CD4-positive, alpha-beta T cell (primary cell): ENCODE data around the gene RHBDF1. TPM values are rescaled to one million over a fixed set of nuclear protein-coding genes. Genes with fewer than 3 reads are reported as not detected.
A peak's percentile ranks its signal among the peaks of the same experiment; 100 is the strongest.
"Not testable (repeated sequence)": the region's sequence is repeated elsewhere in the genome, so short reads cannot be mapped to it uniquely, and the experiment has no call there.

Experiments
- ATAC-seq: fragments of 200-7000 bp; cut with Tn5 transposase; one replicate; pipeline ENCODE4 v1.10.0; 2022; ENCODE audit warnings: mild to moderate bottlenecking; ENCODE audit not compliant: poor library complexity
- CTCF ChIA-PET: fragments of 350-600 bp; sonication (Branson Sonifier 250); formaldehyde crosslinking; loops from one replicate; lab custom pipeline; 2021; ENCODE audit warnings: antibody characterized with exemption, inconsistent platforms; lab: Charles Lee
- POLR2A ChIA-PET: fragments of 350-600 bp; sonication (Branson Sonifier 250); formaldehyde crosslinking; loops from one replicate; lab custom pipeline; 2021; ENCODE audit warnings: antibody characterized with exemption, inconsistent platforms; lab: Charles Lee
- DNase-seq, 14 experiments: peaks; one replicate each; pipeline ENCODE4 v3.0.0-alpha.2; 2013 to 2020; ENCODE audit warnings: mixed read lengths in 2 of 14
- H3K27ac ChIP-seq, 2 donors: one replicate each; pipeline versions ENCODE4 v1.5.1 to v1.7.0; 2013; ENCODE audit warnings: low read length in 2 of 2, low read depth in 1 of 2, mild to moderate bottlenecking in 1 of 2
- H3K27me3 ChIP-seq, 2 experiments: 1 replicate in 1 of 2; 2 replicates in 1 of 2; pipeline versions ENCODE4 v1.6.1 to v1.7.0; 2013; ENCODE audit warnings: low read length in 2 of 2, control low read depth in 1 of 2, mild to moderate bottlenecking in 1 of 2, moderate library complexity in 1 of 2; ENCODE audit not compliant: insufficient read depth in 2 of 2, control insufficient read depth in 1 of 2
- H3K36me3 ChIP-seq: one replicate; pipeline ENCODE4 v1.6.1; 2013; ENCODE audit warnings: low read length, control low read depth; ENCODE audit not compliant: insufficient read depth
- H3K4me1 ChIP-seq: one replicate; pipeline ENCODE4 v1.6.1; 2013; ENCODE audit warnings: low read length, control low read depth; ENCODE audit not compliant: insufficient read depth
- H3K4me3 ChIP-seq: one replicate; pipeline ENCODE4 v1.5.1; 2013; ENCODE audit warnings: mild to moderate bottlenecking, low read length, moderate library complexity
- H3K9me3 ChIP-seq, 2 experiments: 1 replicate in 1 of 2; 2 replicates in 1 of 2; pipeline versions ENCODE4 v1.6.1 to v1.7.0; 2013; ENCODE audit warnings: low read length in 2 of 2, mild to moderate bottlenecking in 2 of 2, control low read depth in 1 of 2, moderate library complexity in 1 of 2; ENCODE audit not compliant: control insufficient read depth in 1 of 2, insufficient read depth in 1 of 2
- H3K27ac Mint-ChIP-seq: one replicate; pipeline ENCODE4 v1.8.0; 2020; ENCODE audit warnings: mixed read lengths
- H3K27me3 Mint-ChIP-seq: one replicate; pipeline ENCODE4 v1.8.0; 2021; ENCODE audit warnings: mixed read lengths
- H3K36me3 Mint-ChIP-seq: one replicate; pipeline ENCODE4 v1.8.0; 2021; ENCODE audit warnings: low read depth, mixed read lengths
- H3K4me1 Mint-ChIP-seq: one replicate; pipeline ENCODE4 v1.8.0; 2021; ENCODE audit warnings: low read depth, mixed read lengths
- H3K4me3 Mint-ChIP-seq: one replicate; pipeline ENCODE4 v1.8.0; 2020; ENCODE audit warnings: mild to moderate bottlenecking, mixed read lengths
- H3K9me3 Mint-ChIP-seq: one replicate; pipeline ENCODE4 v1.8.0; 2020; ENCODE audit warnings: mixed read lengths
- CTCF ChIP-seq: fragments of 200-600 bp; IDR thresholded peaks from one replicate; pipeline ENCODE4 v1.8.0; 2022; ENCODE audit warnings: antibody characterized with exemption, mild to moderate bottlenecking
- intact Hi-C, 2 experiments: fragments of 100-400 bp; cut with DNase I in 1 of 2; cut with micrococcal nuclease in 1 of 2; formaldehyde crosslinking; loops; one replicate each; pipeline versions ENCODE4 v1.15.1 to v1.9.0; 2023 to 2025; cut with DNase I, micrococcal nuclease
- total RNA-seq, 174 experiments: library from RNA in 2 of 174; stranded (reverse) in 2 of 174; gene quantifications; one replicate each; pipeline ENCODE4 v1.2.3 and lab custom pipeline; 2021 to 2026

RHBDF1 gene
- total RNA-seq, 2 experiments from 2014 or later, result 0.33 to 0.34 TPM

- Mint-ChIP-seq H3K4me1 (peaks cover 38% of the 10 kb centered on the region), H3K9me3 (no peaks in the 10 kb centered on the region), H3K27ac (peak overlapping the region; percentile 70), H3K36me3 (peaks cover 32% of the 10 kb centered on the region), H3K27me3 (no peaks in the 10 kb centered on the region), H3K4me3 (no peak overlapping the region)
- ChIA-PET POLR2A (interaction anchor here (1.4 kb wide), 1 partner anchor 14 kb away, joined by 6 read pairs; the partner anchor contains the start of genes POLR3K and SNRNP25), CTCF (interaction anchor here (0.7 to 2.5 kb wide), 3 partner anchors 26 to 58 kb away, joined by 3 to 8 read pairs (median 3); no protein-coding TSS in a partner anchor)
- H3K27me3 ChIP-seq, result no peaks in the 10 kb centered on the region
- peaks cover 33% of the 10 kb centered on the region for H3K4me1 ChIP-seq
- peak; percentile 18 to 84 (median 40) for DNase-seq
- TF ChIP-seq CTCF, result no peak
- H3K4me3 ChIP-seq, result no peak overlapping the region
- peaks cover 13% of the 10 kb centered on the region for H3K36me3 ChIP-seq
- peak; percentile 93 for ATAC-seq
- intact Hi-C loops, result no loop called here
- H3K9me3 ChIP-seq, result no peaks in the 10 kb centered on the region
- peak overlapping the region; percentile 5 to 46 for H3K27ac ChIP-seq
Measured at GRCh38 chr16:38941-39892, 33.2 kb downstream of the RHBDF1 start.

- intact Hi-C loops, result not testable (repeated sequence)
- CTCF ChIA-PET, result interaction anchor here (2.5 kb wide), 1 partner anchor 27 kb away, joined by 8 read pairs; no protein-coding TSS in a partner anchor
Measured at GRCh38 chr16:38206-38605, 34.2 kb downstream of the RHBDF1 start.

GRCh38 chr16:37511-37910, 34.9 kb downstream of the RHBDF1 start:
- no peaks in the 10 kb centered on the region for H3K27me3 Mint-ChIP-seq
- ATAC-seq (no peak), DNase-seq (no peak)
- ChIA-PET POLR2A (no interaction called here), CTCF (no interaction called here)
- no peaks in the 10 kb centered on the region for H3K9me3 Mint-ChIP-seq
- H3K4me1 Mint-ChIP-seq, result peaks cover 34% of the 10 kb centered on the region
- Histone ChIP-seq H3K36me3 (peaks cover 3% of the 10 kb centered on the region), H3K27ac (no peak overlapping the region), H3K9me3 (no peaks in the 10 kb centered on the region), H3K4me1 (peaks cover 28% of the 10 kb centered on the region), H3K27me3 (no peaks in the 10 kb centered on the region), H3K4me3 (no peak overlapping the region)
- no peak overlapping the region for H3K27ac Mint-ChIP-seq
- no peak overlapping the region for H3K4me3 Mint-ChIP-seq
- no peak for TF ChIP-seq CTCF
- intact Hi-C loops, result no loop called here
- H3K36me3 Mint-ChIP-seq, result peaks cover 16% of the 10 kb centered on the region

More at GRCh38 chr16:38206-38605, 34.2 kb downstream of the RHBDF1 start:
- H3K9me3 Mint-ChIP-seq, H3K27ac Mint-ChIP-seq, H3K9me3 ChIP-seq, H3K4me3 Mint-ChIP-seq, H3K27ac ChIP-seq, DNase-seq, H3K36me3 ChIP-seq, H3K27me3 ChIP-seq, H3K27me3 Mint-ChIP-seq, ATAC-seq, H3K4me3 ChIP-seq: not testable (repeated sequence)
- POLR2A ChIA-PET, result interaction anchor here (1.4 kb wide), 1 partner anchor 15 kb away, joined by 6 read pairs; the partner anchor contains the start of genes POLR3K and SNRNP25
- Mint-ChIP-seq H3K4me1 (peaks cover 40% of the 10 kb centered on the region), H3K36me3 (peaks cover 23% of the 10 kb centered on the region)
- peaks cover 33% of the 10 kb centered on the region for H3K4me1 ChIP-seq
